NCI-H146 treated with DMSO at 0.1 percent for 48 hours (cell line): Measurements from ENCODE around the gene HEPHL1.
A peak's percentile ranks its signal among the peaks of the same experiment; 100 is the strongest.
"Not testable (repeated sequence)": the region's sequence is repeated elsewhere in the genome, so short reads cannot be mapped to it uniquely, and the experiment has no call there.

Experiments
- DNase-seq: peaks from one replicate; lab custom pipeline; 2025; ENCODE audit not compliant: unreplicated experiment; lab: John Stamatoyannopoulos, UW

Gene HEPHL1

GRCh38 chr11:94077552-94078293 is 56.6 kb downstream of the HEPHL1 start:
- no peak for DNase-seq

DNA sequence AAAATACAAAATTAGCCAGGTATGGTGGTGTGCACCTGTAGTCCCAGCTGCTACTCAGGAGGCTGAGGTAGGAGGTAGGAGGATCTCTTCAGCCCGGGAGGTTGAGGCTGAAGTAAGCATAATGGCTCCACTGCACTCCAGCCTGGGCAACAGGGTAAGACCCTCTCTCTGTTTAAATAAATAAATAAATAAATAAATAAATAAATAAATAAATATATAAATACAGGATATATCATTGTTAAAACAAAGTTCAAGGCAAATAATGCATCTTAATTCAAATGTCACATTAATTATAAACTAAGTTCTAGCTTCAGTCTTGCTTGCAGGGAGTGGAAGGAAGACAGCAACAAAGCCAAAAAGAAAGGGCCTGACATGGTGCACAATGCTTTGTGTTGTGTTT is 63.0 kb downstream of the HEPHL1 start:
- no peak for DNase-seq

DNA sequence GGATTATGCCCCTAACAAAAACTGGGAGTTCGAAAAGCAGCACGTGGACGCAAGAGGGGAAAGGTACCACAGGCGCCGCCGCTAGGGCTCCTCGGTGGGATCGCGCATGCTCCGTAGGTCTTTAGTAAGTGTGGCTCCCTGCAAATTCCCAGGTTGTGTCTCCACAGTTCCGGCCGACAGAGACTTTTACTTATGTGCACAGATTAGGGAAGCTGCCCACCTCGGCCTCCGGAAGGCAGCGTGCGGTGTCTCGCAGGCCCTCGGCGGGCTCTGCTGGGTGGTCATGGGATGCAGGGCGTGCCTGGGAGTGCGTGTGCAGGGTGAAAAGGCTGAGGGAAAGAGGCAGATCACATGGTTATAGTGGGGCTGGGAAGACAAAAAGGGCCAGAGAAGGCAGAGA is 67.8 kb downstream of the HEPHL1 start:
- no peak for DNase-seq

- no peak for DNase-seq
These were observed 68.2 kb downstream of the HEPHL1 start for GRCh38 chr11:94089341-94089740.

DNA sequence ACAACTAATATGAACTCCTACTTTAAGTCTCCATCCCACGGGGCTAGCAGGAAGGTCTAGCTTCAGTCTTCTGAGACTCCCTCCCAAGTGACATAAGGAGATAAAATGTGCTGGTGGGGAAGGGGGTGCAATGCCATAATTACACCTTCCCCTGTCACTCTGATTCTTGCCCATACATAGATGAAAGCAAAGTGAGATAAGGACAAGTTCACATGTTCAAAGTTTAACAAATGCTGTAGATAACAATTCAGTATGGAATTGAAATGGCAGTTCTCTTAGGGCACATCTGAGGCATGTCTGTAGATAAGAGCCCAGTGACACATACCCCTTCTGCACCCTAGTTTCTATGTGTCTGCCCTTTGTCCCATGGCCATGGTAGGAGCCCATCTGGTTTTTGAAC is 69.2 kb downstream of the HEPHL1 start:
- DNase-seq: no peak

DNA sequence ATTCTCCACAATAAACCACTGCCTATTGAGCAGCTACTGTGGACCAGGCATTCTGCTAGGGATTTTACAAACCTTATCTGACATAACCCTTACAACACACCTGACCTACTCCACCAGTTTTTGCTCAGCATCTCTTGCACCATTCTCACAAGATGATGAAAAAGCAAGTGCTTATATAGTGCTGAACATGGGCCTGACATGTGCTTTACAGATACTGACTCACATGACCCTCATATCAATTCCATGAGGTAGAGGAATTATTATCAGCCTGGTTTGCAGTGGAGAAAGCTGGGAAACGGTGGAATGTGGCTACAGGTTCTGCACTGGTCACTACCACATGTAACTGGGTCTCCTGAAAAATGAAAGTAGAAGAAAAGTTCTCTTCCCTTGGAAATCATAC is 69.9 kb downstream of the HEPHL1 start:
- DNase-seq: no peak

DNA sequence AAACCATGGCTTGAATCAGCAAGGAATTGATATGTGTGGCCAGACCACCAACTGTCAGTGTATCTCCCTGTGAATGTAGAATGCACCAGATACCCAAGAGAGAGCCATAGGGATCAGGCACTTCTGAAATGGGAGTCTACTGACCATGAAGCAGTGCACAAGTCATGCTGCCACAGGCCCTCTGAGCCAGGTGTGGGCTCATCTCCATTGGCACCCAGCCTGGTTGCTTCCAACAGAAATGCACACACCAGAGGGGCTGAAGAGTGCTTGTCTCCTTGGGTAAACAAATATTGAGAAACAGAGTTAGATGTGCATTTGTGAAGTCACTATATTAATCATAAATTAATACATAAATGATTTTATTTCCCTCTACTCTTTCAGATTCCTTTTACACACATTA is 79.1 kb downstream of the HEPHL1 start:
- no peak for DNase-seq

DNA sequence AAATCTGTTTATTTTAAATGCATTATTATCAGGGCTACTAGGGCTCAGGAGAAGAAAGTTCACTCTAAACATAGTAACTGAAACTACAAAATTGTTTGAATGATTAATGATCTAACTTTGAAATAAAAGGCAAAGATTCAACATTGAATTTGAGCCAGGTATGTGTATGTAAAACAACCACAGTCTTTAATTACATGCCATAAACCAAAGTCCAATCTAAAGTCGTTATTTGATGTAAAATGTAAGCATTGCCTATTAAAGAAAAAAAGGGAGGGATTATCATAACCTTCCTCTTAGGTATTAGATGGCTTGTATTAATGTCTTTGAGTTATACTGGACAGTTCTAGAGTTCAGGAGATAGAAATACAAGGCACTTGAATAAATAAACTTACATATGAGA is 82.3 kb downstream of the HEPHL1 start:
- no peak for DNase-seq

DNA sequence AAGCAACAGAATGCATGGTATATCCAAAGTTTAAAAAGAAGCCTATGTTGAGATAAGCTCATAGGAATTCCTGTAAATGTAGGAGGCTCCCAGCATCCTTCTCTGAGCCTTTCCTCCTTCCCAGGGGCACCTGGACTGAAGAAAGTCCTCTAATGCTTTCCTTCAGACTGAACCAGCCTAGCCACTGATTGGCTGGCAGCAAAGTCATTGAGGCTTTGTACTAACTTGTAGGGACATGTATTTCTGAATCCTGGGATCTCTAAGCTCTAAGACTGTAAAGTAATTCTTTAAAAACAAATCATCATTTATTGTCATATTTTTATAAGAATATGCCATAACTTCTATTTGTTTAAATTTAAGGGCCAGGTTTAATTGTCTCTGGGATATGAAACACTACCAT is 83.6 kb downstream of the HEPHL1 start:
- DNase-seq: no peak

DNA sequence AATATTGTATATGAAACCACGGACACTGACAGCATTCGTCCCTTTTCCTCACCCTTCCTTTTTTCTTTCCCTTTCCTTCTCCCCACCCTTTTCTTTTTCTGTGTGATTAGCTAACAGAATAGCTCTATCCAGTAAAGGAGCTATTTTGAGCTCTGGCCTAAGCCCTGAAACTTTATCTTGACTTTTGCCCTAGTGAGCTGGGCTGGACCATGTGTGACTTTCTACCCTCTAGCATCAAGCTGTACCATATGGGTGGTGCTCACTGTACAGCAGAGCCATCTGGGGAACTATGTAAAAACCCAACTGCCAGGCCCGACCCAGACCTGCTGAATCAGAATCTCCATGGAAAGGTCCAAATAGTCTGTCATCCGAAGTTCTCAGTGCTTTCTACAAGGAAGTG is 85.6 kb downstream of the HEPHL1 start:
- DNase-seq: no peak

DNA sequence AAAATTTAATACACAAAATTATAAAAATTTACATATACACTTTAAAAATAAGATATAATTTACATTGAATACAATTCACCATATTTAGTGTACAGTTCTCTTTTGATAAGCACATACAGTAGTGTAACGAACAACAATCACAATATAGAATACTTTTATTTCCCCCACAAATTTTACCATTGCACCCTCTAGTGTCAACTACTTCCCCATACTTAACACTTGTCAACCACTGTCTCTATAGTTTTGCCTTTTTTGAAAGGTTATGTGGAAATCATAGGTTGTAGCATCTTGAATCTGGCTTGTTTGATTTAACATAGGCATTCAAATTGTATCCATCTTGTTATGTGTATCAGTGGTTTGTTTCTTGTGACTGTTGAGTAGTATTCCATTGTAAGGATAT is 86.2 kb downstream of the HEPHL1 start:
- no peak for DNase-seq

GRCh38 chr11:94111241-94111640 is 90.1 kb downstream of the HEPHL1 start:
- no peak for DNase-seq

GRCh38 chr11:94111660-94112059 is 90.5 kb downstream of the HEPHL1 start:
- no peak for DNase-seq

DNA sequence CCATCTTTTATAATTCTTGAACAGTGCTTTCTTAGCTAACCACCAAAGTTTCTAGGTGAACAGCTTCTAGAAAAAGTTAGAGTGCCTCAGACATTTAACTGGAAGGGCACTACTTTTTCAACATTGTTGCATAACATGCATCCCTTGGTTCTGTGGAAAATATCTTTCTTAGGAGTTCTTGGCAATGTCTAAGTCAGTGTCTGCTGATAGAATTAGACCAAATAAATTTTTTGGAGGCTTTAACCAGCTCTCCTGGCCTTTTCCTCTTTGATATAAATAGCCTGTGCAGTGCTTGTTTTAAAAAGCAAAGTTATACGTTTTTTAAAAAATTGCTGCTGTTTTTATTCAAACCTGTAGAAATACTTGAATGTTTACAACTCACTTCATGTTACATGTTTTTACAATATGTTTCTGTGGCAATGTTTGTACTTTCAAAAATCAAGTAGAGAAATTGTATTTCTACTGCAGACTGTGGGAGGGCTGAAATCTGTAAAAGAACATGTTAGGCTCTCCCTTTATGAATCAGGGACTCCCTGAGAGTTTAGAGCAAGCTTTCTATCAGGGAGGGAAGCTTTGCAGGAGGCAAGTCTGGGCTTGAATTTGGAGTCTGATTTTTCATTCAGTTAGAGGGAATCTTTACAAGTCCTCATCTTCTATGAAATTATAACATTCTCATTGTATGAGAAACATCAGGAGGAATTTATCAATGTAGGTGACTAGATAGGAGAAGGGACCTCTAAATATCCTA is 91.2 kb downstream of the HEPHL1 start:
- DNase-seq: no peak

GRCh38 chr11:94117197-94117574 is 96.0 kb downstream of the HEPHL1 start:
- DNase-seq: no peak

DNA sequence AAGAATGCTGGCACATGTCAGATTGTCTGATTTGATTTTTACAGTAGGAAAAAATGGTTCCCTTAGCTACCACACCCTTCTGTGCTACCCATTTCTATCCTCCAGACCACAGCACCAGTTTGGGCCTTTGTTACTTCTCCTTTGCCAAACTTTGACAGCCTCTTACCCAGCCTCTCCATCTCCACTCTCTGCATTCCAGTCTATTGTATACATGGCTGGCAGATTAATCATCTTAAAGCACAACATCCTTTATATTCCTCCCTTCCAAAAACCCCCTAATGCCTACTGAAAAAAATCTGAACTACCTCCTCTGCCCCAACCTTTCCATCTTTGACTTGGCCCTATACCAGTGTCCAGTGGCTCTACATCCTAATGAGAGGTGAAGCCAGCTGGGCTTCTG is 96.7 kb downstream of the HEPHL1 start:
- no peak for DNase-seq

- DNase-seq: not testable (repeated sequence)
These were observed 98.5 kb downstream of the HEPHL1 start for GRCh38 chr11:94119676-94120075.

- DNase-seq: not testable (repeated sequence)
These were observed 99.4 kb downstream of the HEPHL1 start for GRCh38 chr11:94120516-94120915.

DNA sequence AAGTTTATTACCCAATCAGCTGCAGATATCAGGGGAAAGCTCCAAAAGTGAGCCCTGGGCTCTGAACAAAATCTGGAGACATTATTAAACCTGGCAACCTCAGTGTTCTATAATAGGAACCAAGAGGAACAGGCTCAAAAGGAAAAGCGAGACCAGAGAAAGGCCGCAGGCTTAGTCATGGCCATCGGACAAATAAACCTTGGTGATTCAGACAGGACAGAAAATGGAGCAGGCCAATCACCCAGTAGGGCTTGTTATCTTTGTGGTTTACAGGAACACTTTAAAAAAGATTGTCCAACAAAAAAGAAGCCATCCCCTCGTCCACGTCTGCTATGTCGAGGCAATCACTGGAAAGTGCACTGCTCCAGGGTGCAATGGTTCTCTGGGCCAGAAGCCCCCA is 99.8 kb downstream of the HEPHL1 start:
- DNase-seq: no peak

- DNase-seq: no peak
These were observed 104.4 kb downstream of the HEPHL1 start for GRCh38 chr11:94125407-94126115.

DNA sequence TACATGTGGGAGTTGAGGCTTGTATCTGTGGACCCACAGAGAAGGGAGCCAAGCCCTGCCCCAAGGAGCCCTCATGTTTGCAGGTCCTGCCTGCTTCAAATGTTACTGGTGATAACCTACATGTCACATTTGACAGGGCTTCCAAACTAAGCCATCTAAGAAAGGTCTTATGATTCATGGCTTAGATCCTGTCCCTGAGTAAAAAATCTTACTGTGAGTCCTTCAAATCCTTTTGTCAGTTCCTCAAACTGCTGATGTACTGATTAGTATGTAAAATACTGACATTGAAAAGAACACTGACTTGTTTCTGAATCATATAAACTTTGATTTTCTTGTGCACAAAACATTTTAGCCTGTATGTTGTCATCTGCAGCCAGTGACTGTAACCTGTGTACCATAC is 106.5 kb downstream of the HEPHL1 start:
- no peak for DNase-seq

DNA sequence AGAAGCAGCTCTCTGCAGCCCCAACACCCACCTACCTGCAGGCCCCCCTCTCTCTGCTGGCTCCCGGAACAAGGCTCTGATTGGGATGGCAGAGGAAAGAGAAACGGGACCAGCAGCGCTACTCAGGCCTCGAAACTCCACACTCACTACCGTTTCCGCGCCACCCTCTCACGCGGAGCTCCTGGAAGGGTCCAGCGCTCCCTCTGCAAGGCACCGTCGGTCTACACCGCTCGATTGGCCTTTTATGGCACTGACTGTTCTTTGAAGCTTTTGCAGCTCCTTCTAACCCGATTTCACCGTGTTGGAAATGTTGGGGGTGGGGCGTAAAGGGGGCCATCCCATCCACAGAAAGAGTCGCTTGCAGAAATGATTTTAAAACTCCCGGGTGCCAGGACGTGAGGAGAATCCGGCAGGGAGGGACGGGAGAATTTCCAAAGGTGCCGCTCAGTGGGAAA is 107.2 kb downstream of the HEPHL1 start:
- peak; percentile 54 for DNase-seq
